RWPE2 (cell line): ENCODE measurements around the gene IGF2.
A peak's percentile ranks its signal among the peaks of the same experiment; 100 is the strongest.
"Not testable (repeated sequence)": the region's sequence is repeated elsewhere in the genome, so short reads cannot be mapped to it uniquely, and the experiment has no call there.

ENCODE experiments used
- ATAC-seq: fragments of 200-7000 bp; cut with Tn5 transposase; 3 replicates; pipeline ENCODE4 v1.9.1; 2021; ENCODE audit warnings: low read depth
- DNase-seq: peaks from one replicate; pipeline ENCODE4 v3.0.0-alpha.2; 2020; ENCODE audit warnings: low spot score
- H3K27ac ChIP-seq: fragments of 450-650 bp; 2 replicates; pipeline ENCODE4 v1.5.1; 2017; ENCODE audit warnings: mild to moderate bottlenecking; ENCODE audit not compliant: poor library complexity, severe bottlenecking
- H3K27me3 ChIP-seq: fragments of 250-450 bp; sonication (Bioruptor Pico); 2 replicates; pipeline ENCODE4 v1.5.1; 2021; ENCODE audit warnings: mild to moderate bottlenecking, moderate library complexity; ENCODE audit not compliant: insufficient read depth, poor library complexity, severe bottlenecking
- H3K36me3 ChIP-seq: fragments of 250-450 bp; sonication (Bioruptor Pico); 2 replicates; pipeline ENCODE4 v1.5.1; 2020; ENCODE audit warnings: low read depth, mild to moderate bottlenecking, moderate library complexity
- H3K4me1 ChIP-seq: fragments of 250-450 bp; sonication (Bioruptor Pico); 2 replicates; pipeline ENCODE4 v1.5.1; 2021; ENCODE audit warnings: mild to moderate bottlenecking, moderate library complexity; ENCODE audit not compliant: insufficient read depth, poor library complexity, severe bottlenecking
- H3K4me3 ChIP-seq: fragments of 250-450 bp; sonication (Bioruptor Pico); 2 replicates; pipeline ENCODE4 v1.5.1; 2021; ENCODE audit warnings: mild to moderate bottlenecking, moderate library complexity; ENCODE audit not compliant: severe bottlenecking
- H3K9me3 ChIP-seq: fragments of 250-450 bp; sonication (Bioruptor Pico); 2 replicates; pipeline ENCODE4 v1.5.1; 2021; ENCODE audit warnings: mild to moderate bottlenecking, moderate library complexity; ENCODE audit not compliant: severe bottlenecking
- CTCF ChIP-seq: fragments of 450-650 bp; IDR thresholded peaks from one replicate; pipeline ENCODE4 v1.5.1; 2017; ENCODE audit warnings: mild to moderate bottlenecking, moderate library complexity; ENCODE audit not compliant: poor library complexity, severe bottlenecking

Gene IGF2

GRCh38 chr11:2127482-2128129 lies 11.6 kb downstream of the IGF2 start:
- ATAC-seq (no peak), DNase-seq (no peak)
- Histone ChIP-seq H3K36me3 (no peaks in the 10 kb centered on the region), H3K4me1 (no peaks in the 10 kb centered on the region), H3K9me3 (no peaks in the 10 kb centered on the region), H3K27me3 (peaks cover under 1% of the 10 kb centered on the region), H3K27ac (no peak overlapping the region), H3K4me3 (no peak overlapping the region)
- TF ChIP-seq CTCF = no peak

GRCh38 chr11:2126520-2127085 lies 12.6 kb downstream of the IGF2 start:
- H3K4me1 ChIP-seq = no peaks in the 10 kb centered on the region
- no peaks in the 10 kb centered on the region for H3K9me3 ChIP-seq
- TF ChIP-seq CTCF = no peak
- no peak overlapping the region for H3K27ac ChIP-seq
- ATAC-seq = no peak
- H3K36me3 ChIP-seq = no peaks in the 10 kb centered on the region
- no peak for DNase-seq
- no peaks in the 10 kb centered on the region for H3K27me3 ChIP-seq
- H3K4me3 ChIP-seq = no peak overlapping the region

- not testable (repeated sequence) for H3K27me3 ChIP-seq, H3K9me3 ChIP-seq, H3K4me3 ChIP-seq, DNase-seq, ATAC-seq, H3K27ac ChIP-seq, H3K4me1 ChIP-seq, H3K36me3 ChIP-seq
Observed at GRCh38 chr11:2124736-2125484, 14.3 kb downstream of the IGF2 start.

- no peaks in the 10 kb centered on the region for H3K9me3 ChIP-seq
- no peak overlapping the region for H3K4me3 ChIP-seq
- no peak overlapping the region for H3K27ac ChIP-seq
- TF ChIP-seq CTCF = no peak
- H3K36me3 ChIP-seq = no peaks in the 10 kb centered on the region
- DNase-seq (peak; percentile 42), ATAC-seq (no peak)
- H3K4me1 ChIP-seq = no peaks in the 10 kb centered on the region
- H3K27me3 ChIP-seq = no peaks in the 10 kb centered on the region
Observed at GRCh38 chr11:2123628-2123960, 15.6 kb downstream of the IGF2 start.

GRCh38 chr11:2122907-2123627 lies 16.1 kb downstream of the IGF2 start:
- H3K4me3 ChIP-seq = no peak overlapping the region
- H3K4me1 ChIP-seq = no peaks in the 10 kb centered on the region
- H3K9me3 ChIP-seq = no peaks in the 10 kb centered on the region
- TF ChIP-seq CTCF = no peak
- DNase-seq (peak; percentile 33), ATAC-seq (no peak)
- H3K36me3 ChIP-seq = no peaks in the 10 kb centered on the region
- no peak overlapping the region for H3K27ac ChIP-seq
- no peaks in the 10 kb centered on the region for H3K27me3 ChIP-seq
